ENCODE data around the gene VPS25. TPM values are rescaled to one million over a fixed set of nuclear protein-coding genes. Genes with fewer than 3 reads are reported as not detected.

The VPS25 gene
- total RNA-seq, 1 experiment from 2014 or later, result 37.7 TPM

- in situ Hi-C loops (cut with HindIII; ENCODE audit: low pct_unique_long_range_greater_than_20kb, low sequenced_read_pairs), result no loop called here
- no peak overlapping the region for H3K4me3 ChIP-seq (ENCODE audit: low read depth in 2 of 2, low read length in 2 of 2)
- intact Hi-C loops (cut with micrococcal nuclease; ENCODE audit: unreplicated experiment), result no loop called here
- H3K27ac ChIP-seq (ENCODE audit: low read length), result no peak overlapping the region
- H3K4me1 ChIP-seq (ENCODE audit: control insufficient read depth, insufficient read depth, low read length), result peaks cover 15% of the 10 kb centered on the region
- ATAC-seq (no peak), DNase-seq (ENCODE audit: low read depth, low spot score) (no peak)
- no peaks in the 10 kb centered on the region for H3K36me3 ChIP-seq (ENCODE audit: control insufficient read depth, insufficient read depth, low read length)
- TF ChIP-seq SIN3A (IDR thresholded peaks at IDR 0.05; ENCODE audit: borderline replicate concordance, insufficient read depth, low read depth, low read length) (no peak), CTCF (IDR thresholded peaks at IDR 0.05) (no peak), TCF7L2 (IDR thresholded peaks at IDR 0.05; ENCODE audit: low read depth, low read length) (no peak), POLR2AphosphoS5 (IDR thresholded peaks at IDR 0.05; ENCODE audit: low read depth, low read length) (no peak)
- TF ChIP-seq, protein P1, sequence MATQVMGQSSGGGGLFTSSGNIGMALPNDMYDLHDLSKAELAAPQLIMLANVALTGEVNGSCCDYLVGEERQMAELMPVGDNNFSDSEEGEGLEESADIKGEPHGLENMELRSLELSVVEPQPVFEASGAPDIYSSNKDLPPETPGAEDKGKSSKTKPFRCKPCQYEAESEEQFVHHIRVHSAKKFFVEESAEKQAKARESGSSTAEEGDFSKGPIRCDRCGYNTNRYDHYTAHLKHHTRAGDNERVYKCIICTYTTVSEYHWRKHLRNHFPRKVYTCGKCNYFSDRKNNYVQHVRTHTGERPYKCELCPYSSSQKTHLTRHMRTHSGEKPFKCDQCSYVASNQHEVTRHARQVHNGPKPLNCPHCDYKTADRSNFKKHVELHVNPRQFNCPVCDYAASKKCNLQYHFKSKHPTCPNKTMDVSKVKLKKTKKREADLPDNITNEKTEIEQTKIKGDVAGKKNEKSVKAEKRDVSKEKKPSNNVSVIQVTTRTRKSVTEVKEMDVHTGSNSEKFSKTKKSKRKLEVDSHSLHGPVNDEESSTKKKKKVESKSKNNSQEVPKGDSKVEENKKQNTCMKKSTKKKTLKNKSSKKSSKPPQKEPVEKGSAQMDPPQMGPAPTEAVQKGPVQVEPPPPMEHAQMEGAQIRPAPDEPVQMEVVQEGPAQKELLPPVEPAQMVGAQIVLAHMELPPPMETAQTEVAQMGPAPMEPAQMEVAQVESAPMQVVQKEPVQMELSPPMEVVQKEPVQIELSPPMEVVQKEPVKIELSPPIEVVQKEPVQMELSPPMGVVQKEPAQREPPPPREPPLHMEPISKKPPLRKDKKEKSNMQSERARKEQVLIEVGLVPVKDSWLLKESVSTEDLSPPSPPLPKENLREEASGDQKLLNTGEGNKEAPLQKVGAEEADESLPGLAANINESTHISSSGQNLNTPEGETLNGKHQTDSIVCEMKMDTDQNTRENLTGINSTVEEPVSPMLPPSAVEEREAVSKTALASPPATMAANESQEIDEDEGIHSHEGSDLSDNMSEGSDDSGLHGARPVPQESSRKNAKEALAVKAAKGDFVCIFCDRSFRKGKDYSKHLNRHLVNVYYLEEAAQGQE (IDR thresholded peaks at IDR 0.05; ENCODE audit: insufficient read depth in 1 of 2, low read depth in 2 of 2, low read length in 1 of 2), result no peak
- CTCF ChIA-PET, result no interaction called here
- no peaks in the 10 kb centered on the region for H3K27me3 ChIP-seq (ENCODE audit: control insufficient read depth, insufficient read depth, low read length)
- POLR2A ChIA-PET, result no interaction called here
- no TSS peak for BruUV-seq (replicated peaks)
- H3K9me3 ChIP-seq (ENCODE audit: control insufficient read depth, insufficient read depth, low read depth, low read length), result no peaks in the 10 kb centered on the region
These were observed 11.8 kb downstream of the VPS25 start for GRCh38 chr17:42784811-42785592.

- Histone ChIP-seq H3K9me3 (ENCODE audit: control insufficient read depth, insufficient read depth, low read depth, low read length) (no peaks in the 10 kb centered on the region), H3K36me3 (ENCODE audit: control insufficient read depth, insufficient read depth, low read length) (no peaks in the 10 kb centered on the region), H3K4me1 (ENCODE audit: control insufficient read depth, insufficient read depth, low read length) (peaks cover 5% of the 10 kb centered on the region; the same call in 1 of the 2 replicates), H3K4me3 (ENCODE audit: low read depth in 2 of 2, low read length in 2 of 2) (no peak overlapping the region), H3K27me3 (ENCODE audit: control insufficient read depth, insufficient read depth, low read length) (no peaks in the 10 kb centered on the region), H3K27ac (ENCODE audit: low read length) (no peak overlapping the region)
- ChIA-PET POLR2A (no interaction called here), CTCF (no interaction called here)
- intact Hi-C loops (cut with micrococcal nuclease; ENCODE audit: unreplicated experiment) (no loop called here), in situ Hi-C loops (cut with HindIII; ENCODE audit: low pct_unique_long_range_greater_than_20kb, low sequenced_read_pairs) (no loop called here)
- no peak for ATAC-seq
- no peak for TF ChIP-seq SIN3A (IDR thresholded peaks at IDR 0.05; ENCODE audit: borderline replicate concordance, insufficient read depth, low read depth, low read length)
- BruUV-seq (replicated peaks), result no TSS peak
- no peak for DNase-seq (ENCODE audit: low read depth, low spot score)
These were observed 14.0 kb downstream of the VPS25 start for GRCh38 chr17:42787266-42787665.

- intact Hi-C loops (cut with micrococcal nuclease; ENCODE audit: unreplicated experiment), result no loop called here
- POLR2A ChIA-PET, result no interaction called here
- no peak for ATAC-seq
These were observed 18.7 kb downstream of the VPS25 start for GRCh38 chr17:42791948-42792347.

More at GRCh38 chr17:42791948-42792347, 18.7 kb downstream of the VPS25 start:
- H3K4me1 ChIP-seq (ENCODE audit: control insufficient read depth, insufficient read depth, low read length), result no peaks in the 10 kb centered on the region
- TF ChIP-seq TCF7L2 (IDR thresholded peaks at IDR 0.05; ENCODE audit: low read depth, low read length) (no peak), POLR2AphosphoS5 (IDR thresholded peaks at IDR 0.05; ENCODE audit: low read depth, low read length) (no peak), SIN3A (IDR thresholded peaks at IDR 0.05; ENCODE audit: borderline replicate concordance, insufficient read depth, low read depth, low read length) (no peak), CTCF (IDR thresholded peaks at IDR 0.05) (no peak)
- TF ChIP-seq, protein P1 (IDR thresholded peaks at IDR 0.05; ENCODE audit: insufficient read depth in 1 of 2, low read depth in 2 of 2, low read length in 1 of 2), result no peak
- no TSS peak for BruUV-seq (replicated peaks)
- no peaks in the 10 kb centered on the region for H3K36me3 ChIP-seq (ENCODE audit: control insufficient read depth, insufficient read depth, low read length)
- no peak for DNase-seq (ENCODE audit: low read depth, low spot score)
- in situ Hi-C loops (cut with HindIII; ENCODE audit: low pct_unique_long_range_greater_than_20kb, low sequenced_read_pairs), result no loop called here
- no peak overlapping the region for H3K27ac ChIP-seq (ENCODE audit: low read length)
- H3K27me3 ChIP-seq (ENCODE audit: control insufficient read depth, insufficient read depth, low read length), result no peaks in the 10 kb centered on the region
- H3K4me3 ChIP-seq (ENCODE audit: low read depth in 2 of 2, low read length in 2 of 2), result no peak overlapping the region
- CTCF ChIA-PET, result no interaction called here
- no peaks in the 10 kb centered on the region for H3K9me3 ChIP-seq (ENCODE audit: control insufficient read depth, insufficient read depth, low read depth, low read length)

Data from Panc1 (cell line).